Dedifferentiated amniotic fluid mesenchymal stem cell (primary cell): Measurements from ENCODE around the gene DENND2A.
"Not testable (repeated sequence)": the region's sequence is repeated elsewhere in the genome, so short reads cannot be mapped to it uniquely, and the experiment has no call there.

Experiments
- DNase-seq: peaks from one replicate; pipeline ENCODE4 v3.0.0-alpha.2; 2016; ENCODE audit errors: extremely low spot score

The DENND2A gene

DNA sequence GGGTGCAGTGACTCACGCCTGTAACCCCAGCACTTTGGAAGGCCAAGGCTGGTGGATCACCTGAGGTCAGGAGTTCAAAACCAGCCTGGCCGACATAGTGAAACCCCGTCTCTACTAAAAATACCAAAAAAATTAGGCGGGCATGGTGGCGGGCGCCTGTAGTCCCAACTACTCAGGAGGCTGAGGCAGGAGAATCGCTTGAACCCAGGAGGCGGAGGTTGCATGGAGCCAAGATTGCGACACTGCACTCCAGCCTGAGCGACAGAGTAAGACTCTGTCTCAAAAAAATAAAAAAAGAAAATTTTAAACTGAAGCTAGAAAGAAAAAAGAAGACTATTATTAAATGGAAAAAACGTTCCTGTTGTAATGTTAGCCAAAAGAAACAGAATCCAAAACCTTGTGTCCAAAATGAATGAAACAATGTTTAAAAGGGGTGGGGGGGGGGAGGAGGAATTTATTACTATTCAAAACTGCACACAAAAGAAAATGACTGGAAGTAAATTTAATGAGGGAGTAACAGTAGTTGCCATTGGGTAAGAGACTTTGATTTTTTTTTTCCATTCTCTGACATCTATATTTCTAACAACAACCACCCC, 20.6 kb downstream of the DENND2A start:
- DNase-seq, result not testable (repeated sequence)

DNA sequence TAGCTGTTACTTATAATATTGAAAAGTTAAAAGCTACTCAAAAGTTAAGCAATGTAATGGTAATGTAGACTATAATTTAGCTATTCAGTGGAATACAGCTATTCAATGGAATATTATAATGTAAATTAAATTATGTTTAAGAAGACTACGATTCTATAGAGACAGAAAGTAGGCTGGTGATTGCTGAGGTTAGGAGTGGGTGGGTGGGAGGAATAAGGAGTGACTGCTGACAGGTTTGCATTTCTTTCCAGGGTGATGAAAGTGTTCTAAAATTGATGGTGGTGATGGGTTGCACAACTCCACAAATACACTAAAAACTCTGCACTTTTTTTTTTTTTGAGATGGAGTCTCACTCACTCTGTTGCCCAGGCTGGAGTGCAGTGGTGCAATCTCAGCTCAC, 21.4 kb downstream of the DENND2A start:
- DNase-seq, result no peak

GRCh38 chr7:140618306-140618705, 22.3 kb downstream of the DENND2A start:
- no peak for DNase-seq

GRCh38 chr7:140617081-140617480, 23.5 kb downstream of the DENND2A start:
- no peak for DNase-seq

GRCh38 chr7:140616328-140616727, 24.3 kb downstream of the DENND2A start:
- no peak for DNase-seq

DNA sequence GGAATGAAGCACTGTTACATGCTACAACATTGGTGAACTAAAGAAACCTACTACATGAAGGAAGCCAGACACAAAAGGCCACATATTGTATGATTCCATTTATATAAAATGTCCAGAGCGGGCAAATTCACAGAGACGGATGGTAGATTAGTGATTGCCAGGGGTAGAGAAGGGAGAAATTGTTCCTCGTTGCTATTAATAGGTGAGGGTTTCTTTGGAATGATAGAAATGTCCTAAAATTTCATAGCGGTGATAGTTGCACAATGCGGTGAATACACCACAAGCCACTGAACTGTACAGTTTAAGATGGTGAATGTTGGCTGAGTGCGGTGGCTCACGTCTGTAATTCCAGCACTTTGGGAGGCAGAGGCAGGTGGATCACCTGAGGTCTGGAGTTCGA, 29.0 kb downstream of the DENND2A start:
- no peak for DNase-seq

DNA sequence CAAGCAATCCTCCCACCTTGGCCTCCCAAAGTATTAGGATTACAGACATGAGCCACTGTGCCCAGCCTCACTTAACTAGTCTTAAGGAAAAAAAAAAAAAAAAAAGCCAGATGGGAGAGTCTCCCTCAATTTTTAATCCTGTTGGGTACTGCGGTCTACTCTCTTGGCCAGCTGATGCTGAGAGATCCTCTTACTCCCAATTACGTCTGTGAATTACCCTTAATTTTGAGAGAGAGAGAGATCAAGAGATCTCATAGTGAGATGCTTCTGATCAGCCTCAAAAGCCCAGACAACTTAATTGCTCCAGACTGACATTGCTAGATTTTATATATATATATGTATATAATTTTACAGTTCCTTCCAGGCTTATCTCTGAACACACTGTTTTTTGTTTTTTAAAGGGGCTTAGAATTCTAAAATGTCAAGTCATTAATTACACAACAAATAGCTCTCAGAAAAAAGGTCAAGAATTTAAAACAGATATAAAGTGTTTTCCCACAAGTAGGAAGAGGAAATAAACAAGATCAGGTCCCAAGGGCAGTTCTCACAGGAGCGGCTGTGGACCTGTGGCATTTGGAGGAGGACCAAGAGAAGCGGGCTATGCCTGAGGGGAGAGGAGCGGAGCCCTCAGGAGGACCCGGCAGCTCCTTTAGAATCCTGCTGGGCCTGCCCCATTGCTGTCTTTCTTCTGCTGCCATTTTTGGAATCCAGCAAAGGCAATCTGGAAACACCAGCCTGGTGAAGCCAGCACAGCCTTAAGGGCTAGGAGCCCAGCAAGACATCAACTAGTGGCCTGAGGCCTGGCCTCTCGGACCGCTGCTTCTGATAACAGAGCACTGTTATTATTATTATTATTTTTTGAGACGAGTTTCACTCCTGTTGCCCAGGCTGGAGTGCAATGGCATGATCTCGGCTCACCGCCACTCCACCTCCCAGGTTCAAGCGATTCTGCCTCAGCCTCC, 30.1 kb downstream of the DENND2A start:
- DNase-seq, result no peak

DNA sequence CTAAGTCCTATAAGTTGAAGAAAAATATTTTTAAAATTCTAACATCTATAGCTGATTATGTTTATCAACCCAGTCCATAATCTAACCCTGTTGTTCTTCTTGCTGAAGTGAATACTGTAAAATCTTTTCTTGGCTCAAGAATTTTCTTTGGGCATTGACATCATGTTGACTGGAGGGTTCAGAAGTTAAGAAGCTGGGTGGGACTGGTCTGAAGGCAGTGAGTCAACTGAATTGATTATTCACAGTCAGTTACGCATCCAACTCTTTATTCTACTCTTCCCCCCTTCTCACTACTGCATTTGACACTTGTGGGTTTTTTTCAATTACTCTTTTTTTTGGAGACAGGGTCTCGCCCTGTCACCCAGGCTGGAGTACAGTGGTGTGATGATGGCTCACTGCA, 31.0 kb downstream of the DENND2A start:
- DNase-seq, result peak; percentile 65

DNA sequence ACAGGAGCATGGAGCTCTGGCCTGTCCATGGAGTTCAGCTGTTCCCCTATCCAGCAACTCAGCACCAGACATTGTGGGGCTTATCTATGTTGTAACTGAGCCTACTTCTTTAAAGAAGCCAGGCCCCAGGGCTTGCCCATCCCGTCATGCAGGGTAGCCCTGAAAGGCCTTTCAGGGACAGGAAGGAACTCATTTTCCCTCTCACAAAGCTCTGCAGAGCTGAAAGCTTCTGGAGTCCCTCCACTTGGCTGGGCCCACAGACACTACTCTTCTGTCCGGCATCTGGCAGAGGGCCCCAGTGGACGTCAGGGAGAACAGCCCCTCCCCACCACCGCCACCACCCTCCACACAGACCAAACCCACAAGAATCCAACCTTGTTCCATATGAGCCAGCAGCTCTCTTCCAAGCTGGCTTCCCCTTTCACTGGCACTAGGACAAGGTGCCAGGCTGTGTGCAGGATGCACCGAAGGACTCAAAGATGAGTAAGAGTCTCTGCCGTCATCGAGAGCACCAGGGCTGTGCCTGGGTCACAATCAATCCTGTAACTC, 33.1 kb downstream of the DENND2A start:
- DNase-seq, result peak; percentile 23

DNA sequence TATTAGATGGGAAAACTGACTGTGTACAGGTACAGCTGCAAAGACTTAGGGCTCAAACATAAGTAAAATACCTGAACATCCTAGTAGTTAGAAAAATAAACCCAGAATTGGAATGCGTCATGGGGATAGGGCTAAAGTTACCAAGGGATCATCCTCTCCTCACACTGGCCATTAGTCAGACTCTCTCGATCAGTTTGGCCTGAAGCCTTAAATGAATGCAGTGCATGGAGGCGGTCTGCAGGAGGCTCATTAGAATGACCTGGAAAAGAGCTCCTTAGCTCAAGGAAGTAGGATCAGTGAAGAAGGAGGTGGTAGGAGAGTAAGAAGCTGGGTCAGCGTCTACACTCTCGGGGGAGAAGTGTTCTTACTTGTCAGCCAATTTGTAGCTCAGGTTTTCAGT, 35.3 kb downstream of the DENND2A start:
- no peak for DNase-seq

DNA sequence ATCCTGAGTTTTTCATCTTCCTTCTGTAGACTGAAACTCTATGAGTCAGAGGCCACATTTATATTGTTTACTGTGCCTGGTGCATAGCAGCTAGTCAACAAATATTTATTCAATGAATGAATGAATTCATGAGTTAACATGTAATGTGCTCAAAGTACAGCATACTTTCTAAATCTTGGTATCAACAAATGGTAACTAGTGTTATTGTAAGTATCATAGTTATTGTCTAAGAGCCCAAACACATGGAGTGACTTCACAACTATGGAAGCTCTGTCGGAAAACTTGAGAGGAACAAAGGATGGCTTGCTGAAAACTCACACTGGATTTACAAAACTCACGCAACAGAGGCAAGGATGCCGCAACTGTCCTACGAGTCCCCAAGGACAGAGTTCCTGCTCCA, 35.9 kb downstream of the DENND2A start:
- DNase-seq, result peak; percentile 61

- no peak for DNase-seq
These were observed 36.5 kb downstream of the DENND2A start for GRCh38 chr7:140604076-140604475.

DNA sequence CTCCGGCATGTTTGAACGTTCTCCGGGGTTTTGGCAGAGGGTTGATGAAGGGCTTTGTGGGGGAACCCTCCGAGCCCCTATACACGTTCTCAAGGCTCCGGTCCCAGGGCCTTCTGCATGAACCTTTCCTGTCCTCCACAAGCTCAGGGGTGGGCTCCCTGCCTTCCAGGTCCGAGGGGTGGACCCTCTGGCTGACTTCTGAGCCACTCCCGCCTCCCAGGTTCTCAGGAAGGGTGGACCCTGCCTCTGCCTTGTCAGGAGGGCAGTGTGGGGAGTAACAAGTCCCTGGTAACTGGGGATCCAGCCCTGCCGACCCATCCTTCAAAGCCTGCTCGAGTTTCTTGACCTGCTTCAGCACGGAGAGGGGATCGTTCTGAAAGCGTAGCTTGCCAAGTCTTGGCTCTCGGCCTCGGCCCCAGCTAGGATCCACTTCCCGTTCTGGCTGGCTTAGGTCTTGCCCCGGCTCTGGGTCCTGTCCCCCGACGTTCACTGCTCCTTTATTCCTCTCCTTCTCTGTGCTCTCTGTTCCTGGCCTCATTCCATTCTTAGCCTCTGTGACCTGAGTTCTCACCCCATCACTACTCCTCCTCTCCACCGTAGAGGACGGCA, 38.9 kb downstream of the DENND2A start:
- DNase-seq, result no peak

DNA sequence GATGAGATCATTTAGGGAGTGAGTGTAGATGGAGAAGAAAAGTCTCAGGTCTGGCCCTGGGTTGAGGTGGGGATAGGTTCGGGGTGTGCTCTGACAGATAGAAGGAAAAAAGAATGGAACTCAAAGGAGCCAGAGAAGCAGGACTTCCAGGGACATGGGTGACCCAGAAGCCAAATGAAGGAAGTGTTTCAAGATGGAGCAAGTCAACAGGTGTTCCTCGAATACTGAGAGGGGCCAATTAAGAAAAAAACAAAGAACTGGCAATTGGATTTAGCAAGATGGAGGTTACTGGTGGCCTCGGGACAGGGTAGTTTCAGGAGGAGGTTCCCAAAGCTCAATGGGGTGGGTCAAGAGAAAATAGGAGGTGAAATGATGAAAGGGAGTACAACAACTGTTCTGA, 40.3 kb downstream of the DENND2A start:
- DNase-seq, result no peak

DNA sequence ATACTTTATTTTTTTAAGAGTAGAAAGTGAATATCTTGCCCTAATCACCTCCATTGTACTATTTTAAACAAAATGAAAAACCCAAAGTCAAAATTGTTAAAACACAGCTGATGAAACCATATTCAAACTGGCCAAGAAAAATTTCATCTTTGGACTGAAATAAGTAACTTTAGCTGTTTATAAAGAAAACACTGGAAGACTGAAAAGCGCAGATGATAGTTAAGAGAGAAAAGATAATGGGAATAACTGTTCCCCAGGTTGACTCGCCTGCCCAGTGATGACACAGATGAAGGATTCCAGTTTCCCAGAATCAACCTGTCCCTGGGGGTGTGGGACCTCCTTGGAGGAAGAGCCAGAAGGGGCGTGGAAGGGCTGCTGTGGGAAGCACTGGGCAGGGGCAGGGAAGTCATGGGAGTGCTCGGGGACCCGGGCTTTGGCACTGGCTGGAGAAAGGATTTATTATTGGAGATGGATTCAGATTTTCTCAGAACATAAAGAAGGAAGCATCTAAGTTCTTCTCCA, 43.1 kb downstream of the DENND2A start:
- DNase-seq, result no peak

- peak; percentile 26 for DNase-seq
These were observed 43.8 kb downstream of the DENND2A start for GRCh38 chr7:140596519-140597427.

DNA sequence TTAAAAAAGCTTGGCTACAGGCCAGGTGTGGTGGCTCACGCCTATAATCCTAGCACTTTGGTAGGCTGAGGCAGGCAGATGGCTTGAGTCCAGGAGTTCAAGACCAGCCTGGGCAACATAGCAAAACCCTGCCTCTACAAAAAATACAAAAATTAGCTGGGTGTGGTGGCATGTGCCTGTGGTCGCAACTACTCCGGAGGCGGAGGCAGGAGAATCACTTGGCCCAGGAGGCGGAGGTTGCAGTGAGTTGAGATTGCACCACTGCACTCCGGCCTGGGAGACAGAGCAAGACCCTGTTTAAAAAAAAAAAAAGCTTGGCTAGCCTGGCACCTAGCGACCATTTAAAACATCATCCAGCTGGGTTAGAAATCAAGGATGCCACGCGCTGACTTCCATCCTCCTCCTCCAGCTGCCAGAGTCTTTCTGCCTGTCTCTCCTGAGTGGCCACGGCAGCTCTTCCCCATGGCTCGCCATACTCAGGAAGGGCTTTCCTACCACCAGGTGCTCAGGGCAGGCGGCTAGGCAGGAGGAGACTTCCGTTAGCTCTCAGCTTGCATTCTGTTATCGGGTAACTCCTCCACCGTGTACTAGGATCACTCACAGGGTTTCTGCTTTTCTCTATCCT, 45.0 kb downstream of the DENND2A start:
- no peak for DNase-seq

DNA sequence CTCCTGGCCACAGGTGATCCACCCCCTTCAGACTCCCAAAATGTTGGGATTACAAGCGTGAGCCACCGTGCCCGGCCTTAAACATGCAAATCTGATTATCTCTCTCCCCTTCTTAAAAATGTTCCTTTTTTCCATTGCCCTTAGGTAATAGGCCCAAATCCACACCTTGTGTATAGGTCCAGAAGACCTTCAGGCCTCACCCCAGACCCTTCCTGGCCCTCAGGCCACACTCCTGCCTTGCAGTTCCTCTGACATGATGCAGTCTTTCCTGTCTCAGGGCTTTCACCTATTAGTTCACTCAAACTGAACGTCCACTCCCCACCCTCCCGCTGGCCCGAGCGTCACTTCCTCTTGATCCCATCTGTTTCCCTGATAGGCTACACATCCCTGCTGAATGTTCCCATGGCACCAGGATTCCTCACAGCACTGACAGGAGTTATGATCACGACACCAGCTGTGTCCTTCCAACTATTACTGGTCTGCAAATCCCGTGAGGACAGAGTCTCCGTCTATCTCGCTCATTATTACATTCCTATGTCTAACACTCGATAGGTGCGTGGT, 46.4 kb downstream of the DENND2A start:
- DNase-seq, result no peak

DNA sequence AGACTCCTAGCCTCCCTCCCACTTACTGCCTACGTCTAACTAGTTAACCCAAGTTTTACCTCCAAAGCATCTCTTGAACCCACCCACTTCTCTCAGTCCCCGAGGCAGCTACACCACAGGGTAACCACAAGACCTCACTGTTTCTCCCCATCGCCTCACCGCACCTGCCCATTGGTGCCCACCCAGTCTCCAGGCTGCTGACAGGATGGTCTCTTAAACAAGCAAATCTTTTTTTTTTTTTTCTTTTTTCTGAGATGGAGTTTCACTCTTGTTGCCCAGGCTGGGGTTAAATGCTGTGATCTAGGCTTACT, 47.0 kb downstream of the DENND2A start:
- no peak for DNase-seq

DNA sequence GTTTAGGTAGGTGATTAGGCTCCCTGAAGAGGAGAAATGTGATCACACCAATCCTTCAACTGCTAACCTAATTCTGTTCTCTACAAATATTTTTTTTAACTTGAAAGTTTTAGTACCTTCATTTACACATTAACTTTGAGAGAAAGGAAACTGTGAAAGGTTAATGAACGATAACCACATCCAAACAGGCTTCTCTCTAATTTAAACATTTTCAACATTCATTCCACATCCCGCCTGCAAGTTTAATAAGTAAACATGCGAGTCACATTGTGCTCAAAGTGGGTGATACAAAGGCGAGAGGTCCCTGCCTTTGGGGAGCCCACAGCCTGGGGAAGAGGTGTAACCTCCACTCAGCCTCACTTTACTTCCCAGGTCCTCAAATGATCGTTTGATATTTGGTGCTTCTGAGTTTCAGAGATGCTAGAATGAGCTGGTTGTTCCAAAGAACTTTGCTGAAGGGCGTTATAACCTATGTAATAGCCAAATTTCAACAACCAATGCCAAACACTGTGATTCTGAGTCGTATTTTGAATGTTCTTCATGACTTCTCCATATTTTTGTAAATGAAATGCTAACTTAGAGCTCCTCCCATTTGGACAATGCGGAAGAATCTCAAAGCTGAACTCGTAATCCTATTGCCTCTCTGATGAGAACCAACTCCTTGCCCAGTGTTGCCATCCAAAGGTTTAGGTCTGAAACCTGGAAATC, 47.5 kb downstream of the DENND2A start:
- DNase-seq, result no peak
